GM19043 (cell line): ENCODE measurements around the gene PIEZO2.
"Not testable (repeated sequence)": the region's sequence is repeated elsewhere in the genome, so short reads cannot be mapped to it uniquely, and the experiment has no call there.

Experiments
- ATAC-seq: cut with Tn5 transposase; IDR thresholded peaks from one replicate; pipeline ENCODE4 v1.9.1; 2021; ENCODE audit warnings: low read depth; ENCODE audit not compliant: unreplicated experiment

Gene PIEZO2

DNA sequence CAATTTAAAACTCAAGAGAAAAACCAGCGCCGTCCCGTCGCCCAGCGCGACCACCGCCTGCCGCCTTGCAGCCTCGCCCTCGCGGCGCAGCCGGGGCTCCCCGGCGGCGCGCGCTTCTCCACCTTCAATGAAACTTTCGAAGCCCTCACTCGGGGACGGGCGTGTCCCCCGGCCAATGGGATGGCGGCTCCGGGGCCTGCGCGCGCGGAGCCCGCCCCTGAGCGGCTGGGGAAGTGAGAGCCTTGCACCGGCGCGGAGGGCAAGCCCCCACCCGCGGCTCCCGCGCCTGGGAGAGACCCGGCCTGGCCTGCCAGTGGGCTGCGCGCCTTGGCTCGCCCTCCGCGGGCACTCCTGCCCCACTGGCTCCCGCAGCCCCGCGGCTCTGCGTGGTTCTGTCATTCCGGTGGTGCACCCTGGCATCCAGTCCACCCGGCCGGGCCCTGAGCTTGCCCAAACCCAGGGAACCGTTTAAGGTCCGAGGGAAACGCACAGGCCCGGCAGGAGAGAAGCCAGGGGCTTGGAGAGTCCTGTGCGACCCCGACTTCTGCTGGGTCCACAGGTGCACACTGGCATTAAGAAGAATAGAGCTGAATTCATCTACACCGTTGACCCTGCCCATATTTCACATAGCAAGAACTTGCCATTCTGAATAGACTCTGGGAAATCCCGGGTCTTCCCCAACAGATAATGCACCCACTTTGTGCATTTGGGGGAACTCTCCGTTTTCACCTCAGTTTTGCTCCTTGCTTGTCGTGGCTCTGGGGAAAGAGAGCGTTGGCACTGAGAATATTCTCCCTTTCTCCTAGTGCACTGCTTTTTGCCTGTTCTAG, at the start of gene PIEZO2:
Gene PIEZO2 (minus strand): TSS at position 129 of the 830 bp plus-strand sequence. CDS start 981 bp downstream, outside the sequence.
- peak; percentile 73 for ATAC-seq

DNA sequence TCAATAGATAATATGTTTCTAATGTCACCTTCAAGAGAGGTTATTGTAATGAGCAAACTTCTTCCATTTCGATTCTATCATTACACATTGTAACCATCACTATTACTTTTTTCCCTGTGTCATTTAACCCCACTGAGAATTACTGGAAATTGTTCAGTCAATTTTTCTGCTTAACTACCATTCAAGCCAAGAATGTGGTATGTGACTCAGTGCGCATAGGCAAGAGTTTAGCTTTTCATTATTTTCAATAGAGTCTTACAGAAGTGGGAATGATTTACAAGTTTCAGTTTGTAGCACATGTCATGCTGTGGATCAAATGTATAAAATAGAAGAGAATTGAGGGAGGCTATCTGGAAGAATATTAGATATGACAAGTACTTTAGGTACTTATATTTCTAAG, 34.3 kb upstream of the PIEZO2 start:
- ATAC-seq = no peak

DNA sequence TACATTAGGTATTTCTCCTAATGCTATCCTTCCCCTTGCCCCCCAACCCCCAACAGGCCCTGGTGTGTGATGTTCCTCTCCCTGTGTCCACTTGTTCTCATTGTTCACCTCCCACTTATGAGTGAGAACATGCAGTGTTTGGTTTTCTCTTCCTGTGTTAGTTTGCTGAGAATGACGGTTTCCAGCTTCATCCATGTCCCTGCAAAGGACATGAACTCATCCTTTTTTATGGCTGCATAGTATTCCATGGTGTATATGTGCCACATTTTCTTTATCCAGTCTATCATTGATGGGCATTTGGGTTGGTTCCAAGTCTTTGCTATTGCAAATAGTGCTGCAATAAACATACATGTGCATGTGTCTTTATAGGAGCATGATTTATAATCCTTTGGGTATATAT, 32.3 kb upstream of the PIEZO2 start:
- ATAC-seq = not testable (repeated sequence)

DNA sequence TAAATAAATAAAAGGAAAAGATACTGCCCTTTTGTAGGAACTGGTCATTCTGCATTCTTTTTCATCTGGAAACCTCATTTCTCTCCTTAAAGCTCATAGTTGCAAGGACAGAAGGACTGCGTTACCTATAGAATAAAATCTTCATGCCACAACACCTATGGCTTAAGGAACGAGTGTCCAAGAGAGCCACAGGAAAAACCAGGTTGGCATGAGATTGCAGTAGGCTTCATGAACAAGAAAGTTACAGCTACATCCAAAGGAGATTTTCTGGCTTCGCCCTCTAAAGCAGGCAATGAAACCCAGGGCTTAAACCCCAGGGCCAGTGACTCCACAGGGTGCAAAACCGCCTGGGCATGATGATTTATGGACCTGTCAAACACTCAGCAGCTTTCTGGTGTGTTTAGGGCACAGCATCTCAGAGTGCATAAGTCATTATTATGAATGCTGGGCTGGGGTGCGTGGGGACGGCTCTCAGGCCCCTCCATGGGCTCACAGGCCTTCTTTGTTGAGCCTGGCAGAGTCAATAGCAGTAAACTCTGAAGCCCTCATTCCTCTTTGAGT, 30.7 kb upstream of the PIEZO2 start:
- ATAC-seq = no peak

DNA sequence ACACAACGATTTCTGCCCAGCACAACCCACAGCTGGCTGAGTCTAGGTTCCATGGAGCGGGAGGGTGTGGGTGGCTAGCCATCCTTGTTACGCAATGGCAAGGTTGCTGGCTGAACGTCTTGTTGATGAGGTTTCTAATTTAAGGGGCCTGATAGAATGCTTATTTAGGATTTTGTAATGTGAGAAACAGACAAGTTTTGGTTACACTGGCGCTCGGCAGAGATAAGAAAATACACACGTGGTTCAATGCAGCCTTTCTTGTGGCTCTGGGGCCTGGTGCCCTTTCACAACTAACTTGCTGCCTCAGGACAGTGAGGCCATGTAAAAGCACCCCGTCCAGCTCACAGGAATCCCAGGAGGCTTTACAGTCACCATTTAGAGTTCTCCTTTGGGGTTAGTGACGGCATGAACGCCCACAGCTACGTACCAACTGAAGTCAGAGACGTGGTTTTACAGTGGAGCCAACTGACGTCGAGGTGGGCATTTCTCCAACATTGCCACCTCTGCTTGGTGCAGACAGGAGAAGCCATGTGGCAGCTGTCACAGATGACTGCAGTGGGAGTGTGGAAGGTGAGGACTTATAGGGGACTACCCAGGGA, 29.7 kb upstream of the PIEZO2 start:
- ATAC-seq = no peak

DNA sequence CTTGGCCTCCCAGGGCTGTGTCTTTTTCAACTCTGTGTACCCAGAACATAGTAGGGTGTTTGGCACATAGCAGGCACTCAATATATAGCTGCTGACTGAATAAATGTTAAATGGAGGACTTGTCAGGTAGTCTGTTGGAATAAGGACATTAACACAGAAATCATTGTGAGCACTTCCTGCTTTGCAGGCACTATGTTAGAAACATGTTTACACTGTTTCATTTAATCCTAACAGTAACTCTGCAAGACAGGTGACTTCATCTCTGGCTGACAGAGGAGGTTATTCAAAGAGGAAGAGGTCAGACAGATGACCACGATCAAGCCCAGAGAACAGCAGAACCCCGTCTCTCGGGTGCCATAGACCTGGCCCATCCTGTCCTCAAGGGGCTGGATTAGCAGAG, 28.0 kb upstream of the PIEZO2 start:
- no peak for ATAC-seq

DNA sequence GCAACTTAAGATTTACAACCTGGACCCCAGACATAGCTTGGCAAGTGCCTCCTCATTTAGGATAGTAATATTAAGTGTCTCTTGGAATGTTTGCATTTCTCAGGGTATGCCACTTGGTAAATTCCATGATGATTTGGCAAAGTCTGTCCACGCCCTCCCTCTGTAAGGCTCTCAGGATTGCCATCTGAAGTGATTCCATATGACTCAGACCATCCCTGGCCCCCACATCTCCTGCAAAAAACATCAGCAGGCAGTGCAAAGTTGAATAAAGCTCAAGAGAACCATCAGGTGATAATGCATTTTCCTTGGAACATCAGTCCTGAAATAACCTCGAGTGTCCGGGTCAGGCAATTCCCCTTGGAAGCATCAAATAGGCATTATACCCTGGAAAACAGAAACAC, 27.1 kb upstream of the PIEZO2 start:
- ATAC-seq = no peak

DNA sequence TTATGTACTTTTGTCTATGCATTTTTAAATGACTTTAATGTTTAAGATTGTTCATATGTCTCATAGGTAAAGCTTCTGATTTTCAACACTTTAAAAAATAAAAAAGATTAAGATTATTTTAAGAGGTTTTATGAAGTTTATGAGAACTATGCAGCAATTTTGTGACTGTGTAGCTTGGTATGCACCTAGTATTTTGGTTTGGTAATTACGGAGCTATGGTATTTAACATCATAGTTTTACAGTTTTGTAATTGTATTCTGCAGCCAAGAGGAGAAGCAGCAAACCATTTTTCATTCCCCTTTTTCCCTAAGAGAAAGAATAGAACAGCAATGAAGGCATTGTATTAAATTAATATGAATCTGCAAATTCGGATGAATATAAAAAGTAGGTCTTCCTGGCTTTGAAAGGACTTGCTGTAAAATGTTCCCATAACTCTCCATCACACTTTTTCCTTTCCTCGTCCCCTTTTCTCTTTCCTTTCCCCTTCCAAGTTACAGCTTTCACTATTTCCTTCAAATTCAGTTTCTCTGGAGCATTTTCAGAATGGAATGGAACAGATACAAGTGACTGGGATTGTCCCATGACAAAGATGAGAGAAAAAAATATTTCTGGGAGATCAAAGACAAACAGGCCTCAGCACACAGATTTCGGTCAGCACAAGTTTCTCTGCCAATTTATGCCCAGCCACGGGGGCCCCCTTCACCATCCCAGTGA, 26.1 kb upstream of the PIEZO2 start:
- ATAC-seq = no peak

DNA sequence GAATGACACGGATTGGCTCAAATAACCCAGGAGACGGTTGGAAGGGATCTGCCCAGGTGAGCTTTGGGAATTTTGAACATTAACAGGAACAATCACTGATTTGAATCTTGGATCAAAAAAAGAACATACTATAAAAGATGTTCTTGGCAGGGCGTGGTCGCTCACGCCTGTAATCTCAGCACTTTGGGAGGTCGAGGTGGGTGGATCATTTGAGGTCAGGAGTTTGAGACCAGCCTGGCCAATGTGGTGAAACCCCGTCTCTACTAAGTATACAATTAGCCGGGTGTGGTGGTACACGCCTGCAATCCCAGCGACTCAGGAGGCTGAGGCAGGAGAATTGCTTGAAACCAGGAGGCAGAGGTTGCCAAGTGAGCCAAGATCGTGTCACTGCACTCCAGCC, 24.8 kb upstream of the PIEZO2 start:
- ATAC-seq = not testable (repeated sequence)

DNA sequence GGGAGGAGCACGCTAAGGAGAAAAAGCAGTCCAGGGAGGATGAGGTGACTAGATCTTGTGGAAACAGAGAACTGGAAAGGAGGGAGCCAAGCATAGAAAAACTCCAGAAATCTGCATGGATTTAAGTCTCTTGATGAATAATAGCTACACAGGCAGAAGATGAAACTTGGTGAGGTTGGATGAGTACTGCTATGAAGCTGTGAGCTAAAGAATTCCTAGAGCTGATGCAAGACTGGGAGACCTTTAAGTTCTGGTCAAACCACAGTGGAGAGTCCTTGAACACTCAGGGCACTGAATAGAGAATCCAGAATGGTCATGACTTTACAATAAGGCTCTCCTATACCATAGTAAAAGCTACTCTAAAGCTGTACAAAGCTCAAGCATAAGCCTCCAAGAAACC, 18.4 kb upstream of the PIEZO2 start:
- no peak for ATAC-seq

DNA sequence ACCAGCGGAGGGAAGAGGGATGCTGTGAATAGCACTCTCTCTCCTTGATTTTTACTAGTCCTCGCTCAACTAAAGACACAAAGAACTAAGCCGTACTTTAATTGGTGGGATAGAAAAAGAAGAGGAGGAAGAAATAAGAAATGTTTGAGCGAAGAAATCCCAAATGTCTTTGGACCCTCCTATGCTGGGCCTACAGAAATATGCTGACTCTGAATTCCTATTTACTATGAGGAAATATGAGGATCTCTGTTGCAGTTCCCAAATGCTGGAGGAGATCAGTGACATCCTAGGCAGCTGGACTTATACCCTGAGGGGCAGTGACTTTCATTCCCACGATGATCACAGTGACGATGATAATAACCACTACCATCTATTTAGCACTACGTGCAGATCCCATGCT, 16.6 kb upstream of the PIEZO2 start:
- ATAC-seq = no peak

DNA sequence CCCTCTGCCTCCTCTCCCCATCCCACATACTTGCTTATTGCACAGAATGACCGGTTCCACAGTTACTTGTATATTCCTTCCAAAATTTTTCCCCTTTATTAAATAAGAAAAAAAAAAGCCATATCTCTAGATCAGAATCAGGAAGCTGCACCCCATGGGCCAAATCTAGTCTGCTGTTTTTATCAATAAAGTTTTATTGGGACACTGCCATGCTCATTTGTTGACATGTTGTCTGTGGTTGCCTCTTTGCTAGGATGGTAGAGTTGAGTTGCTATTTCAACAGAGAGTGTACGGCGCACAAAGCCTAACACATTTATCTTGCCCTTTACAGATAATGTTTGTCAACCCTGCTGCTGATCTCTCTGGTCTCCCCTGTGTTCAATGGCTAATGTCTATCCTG, 15.8 kb upstream of the PIEZO2 start:
- no peak for ATAC-seq

DNA sequence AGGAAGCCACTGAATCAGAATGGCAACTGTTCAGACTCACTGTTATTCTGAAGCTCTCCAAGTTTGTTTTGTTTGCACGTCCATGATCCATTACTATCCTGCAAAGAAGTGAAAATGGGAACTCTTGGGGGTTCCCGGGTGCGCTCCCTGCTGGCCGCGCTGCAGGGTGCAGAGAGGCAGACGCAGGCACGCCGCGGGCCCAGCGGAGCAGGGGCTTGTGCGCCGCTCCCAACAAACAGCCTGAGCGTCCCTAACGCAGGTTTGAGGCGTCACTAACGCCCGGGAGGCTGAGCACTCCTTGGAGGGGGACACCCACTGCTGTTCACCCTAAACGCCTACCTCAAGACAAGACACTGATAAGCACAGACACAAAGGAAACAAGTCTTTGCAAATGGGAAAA, 14.3 kb upstream of the PIEZO2 start:
- no peak for ATAC-seq

DNA sequence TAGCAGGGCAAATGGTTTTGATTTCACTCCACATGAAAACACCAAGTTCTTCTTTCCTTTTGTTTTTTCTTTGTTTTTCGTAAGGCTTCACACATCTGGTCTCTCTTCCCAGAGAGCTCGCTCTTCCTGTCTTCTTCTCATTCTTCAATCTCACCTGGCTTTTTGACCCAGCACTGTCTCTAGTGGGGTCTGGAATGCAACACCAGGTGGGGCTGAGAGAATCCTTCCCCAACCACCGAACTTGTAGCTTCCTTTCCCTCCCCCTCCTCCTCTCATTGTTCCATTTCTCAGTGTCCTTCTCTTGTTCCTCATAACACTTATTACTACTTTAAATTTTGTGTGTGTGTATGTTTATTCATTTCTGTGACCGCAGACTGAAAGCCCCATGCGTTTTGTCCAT, 13.5 kb upstream of the PIEZO2 start:
- ATAC-seq = no peak

DNA sequence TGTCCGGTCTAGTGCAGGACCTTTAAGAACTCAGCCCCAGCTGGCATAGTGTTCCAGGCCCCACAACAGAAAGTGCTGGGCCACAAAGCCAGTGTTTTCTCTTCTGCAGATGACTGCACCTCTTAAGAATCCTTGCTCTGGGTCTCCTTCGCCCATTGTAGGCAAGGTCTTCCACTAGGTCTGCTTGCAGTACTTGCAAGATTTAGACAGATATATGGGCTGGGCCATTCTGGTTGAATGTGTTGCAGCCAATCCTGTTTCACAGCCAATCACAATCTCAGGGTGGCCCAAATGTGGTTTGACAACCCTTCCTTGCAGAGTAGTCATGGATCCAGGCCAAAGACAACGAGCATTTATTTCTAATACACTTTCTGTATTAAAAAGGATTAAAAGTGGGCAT, 13.1 kb upstream of the PIEZO2 start:
- no peak for ATAC-seq

DNA sequence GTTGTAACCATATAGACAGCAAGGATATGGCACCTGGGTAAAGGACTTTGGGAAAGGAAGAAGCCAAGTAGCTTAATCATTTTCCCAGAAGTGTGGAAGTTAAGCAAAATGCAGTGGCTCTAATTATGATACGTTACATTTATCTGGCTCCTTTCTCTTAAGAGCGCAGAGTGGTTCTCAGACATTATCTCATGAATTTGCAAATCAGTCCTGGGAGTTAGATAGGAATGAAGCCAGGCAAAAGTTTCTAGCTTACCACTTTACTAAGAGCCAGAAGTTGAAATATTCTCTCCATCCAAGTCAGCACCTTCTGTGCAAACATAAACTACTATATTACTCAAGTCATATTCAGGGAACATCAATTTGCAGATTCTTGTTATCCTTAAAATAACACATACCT, 10.9 kb upstream of the PIEZO2 start:
- ATAC-seq = no peak

DNA sequence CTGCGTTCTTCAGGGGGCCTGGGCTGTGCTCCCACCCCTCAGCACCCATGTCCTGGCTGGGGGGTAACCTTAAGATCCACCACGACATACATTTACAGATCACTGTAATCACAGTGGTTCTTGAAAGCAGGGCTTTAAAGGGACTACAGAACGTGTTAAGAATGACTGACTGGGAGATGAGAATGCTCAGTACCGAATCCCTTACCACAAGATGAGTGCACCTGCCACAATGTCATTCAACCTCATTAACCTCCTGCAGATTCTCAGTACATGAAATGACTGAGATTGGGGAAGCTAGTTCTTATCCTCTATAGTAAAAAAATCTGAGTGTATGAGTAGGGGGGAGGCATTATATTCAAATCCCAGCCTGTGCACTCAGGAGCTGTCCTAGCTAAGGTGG, 10.5 kb upstream of the PIEZO2 start:
- ATAC-seq = no peak

DNA sequence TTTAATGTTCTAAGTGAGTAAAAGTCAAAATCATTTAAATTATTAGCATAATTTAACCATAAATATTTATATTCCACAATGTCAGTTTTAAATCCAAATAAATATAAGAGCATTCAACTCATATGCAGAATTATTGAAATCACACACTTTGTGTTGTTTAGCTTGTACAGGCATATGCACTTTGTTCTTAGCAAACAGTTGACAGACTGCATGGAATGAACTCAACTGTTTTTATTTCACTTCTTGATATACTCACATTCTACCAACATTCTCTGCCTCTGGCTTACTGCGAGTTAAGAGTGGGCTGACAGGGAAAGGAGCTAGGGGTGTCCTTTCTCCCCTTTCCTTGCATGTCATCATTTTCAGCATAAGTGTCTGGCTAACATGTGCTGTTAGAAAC, 7.6 kb upstream of the PIEZO2 start:
- ATAC-seq = no peak

DNA sequence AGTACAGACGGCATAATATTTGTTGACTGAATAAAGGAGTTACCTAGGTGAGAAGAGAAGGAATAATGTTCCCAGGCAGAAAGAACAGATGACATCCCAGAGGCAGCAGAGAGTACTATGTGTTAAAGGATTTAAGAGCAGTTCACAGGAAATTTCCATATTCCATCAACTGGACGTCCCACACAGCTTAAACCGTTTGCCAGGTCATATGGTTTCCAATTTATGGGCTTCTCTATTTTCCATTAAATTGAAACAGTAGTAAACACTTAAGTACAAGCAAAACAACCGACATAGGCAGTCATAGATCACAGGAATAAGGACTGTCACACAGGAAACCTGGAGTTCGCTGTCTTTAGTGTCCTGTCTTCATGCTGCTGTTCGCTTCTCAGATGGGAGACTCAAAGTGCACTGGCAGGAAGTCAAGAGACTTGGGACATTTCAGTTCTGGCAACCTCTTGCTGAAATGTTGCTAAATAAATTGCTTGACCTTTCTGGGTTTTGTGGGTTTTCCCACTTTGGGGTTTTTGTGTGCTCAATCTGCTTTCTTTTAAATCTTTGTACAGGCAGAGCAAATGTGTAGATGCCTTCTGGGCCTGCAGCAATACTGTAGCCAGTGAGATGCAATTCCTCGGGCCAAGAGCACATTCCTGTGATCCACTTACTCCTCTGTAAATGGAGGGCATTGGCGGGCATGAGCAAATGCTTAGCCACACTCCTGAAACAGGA, 5.8 kb upstream of the PIEZO2 start:
- no peak for ATAC-seq

DNA sequence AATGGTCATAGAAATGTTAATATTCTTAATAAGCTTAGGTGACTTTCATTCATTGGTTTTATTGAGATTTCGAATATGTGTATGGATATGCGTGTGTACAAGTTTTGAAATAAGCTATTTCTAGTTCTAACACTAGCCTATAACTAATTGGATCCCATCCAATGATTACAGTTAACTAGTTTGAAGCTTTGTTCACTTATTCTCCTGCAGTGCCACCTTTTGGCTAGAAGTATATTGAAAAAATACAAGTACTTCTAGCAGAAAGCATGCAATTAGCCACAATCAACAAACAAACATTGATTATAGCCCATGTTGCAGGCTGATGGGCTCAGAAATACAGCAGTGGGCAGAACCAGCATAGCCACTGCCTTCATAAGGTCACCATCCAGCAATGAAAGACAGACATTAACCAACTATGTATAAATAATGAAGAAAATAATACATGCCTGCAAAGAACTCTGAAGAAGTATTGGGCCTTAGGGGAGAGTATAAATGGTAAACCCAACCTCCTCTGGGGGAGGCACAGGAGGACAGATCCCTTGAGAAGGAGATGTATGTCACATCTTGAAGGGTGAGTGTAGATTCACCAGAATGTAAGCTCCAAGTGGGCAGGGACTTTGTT, 5.1 kb upstream of the PIEZO2 start:
- no peak for ATAC-seq
